Measurements from ENCODE around the gene ACP7. TPM values are rescaled to one million over a fixed set of nuclear protein-coding genes. Genes with fewer than 3 reads are reported as not detected.

ACP7 gene
- total RNA-seq, 4 donors from 2014 or later, result not detected

GRCh38 chr19:39145180-39145953, 61.2 kb downstream of the ACP7 start:
- TF ChIP-seq CTCF (IDR thresholded peaks at IDR 0.05), result no peak
- ATAC-seq (ENCODE audit: low FRiP score) (peak; percentile 78), DNase-seq (ENCODE audit: low spot score) (no peak)

GRCh38 chr19:39146091-39146490, 61.9 kb downstream of the ACP7 start:
- no peak for TF ChIP-seq CTCF (IDR thresholded peaks at IDR 0.05)
- DNase-seq (ENCODE audit: low spot score) (no peak), ATAC-seq (ENCODE audit: low FRiP score) (no peak)

GRCh38 chr19:39146686-39147450, 62.7 kb downstream of the ACP7 start:
- ATAC-seq (ENCODE audit: low FRiP score) (no peak), DNase-seq (ENCODE audit: low spot score) (no peak)
- TF ChIP-seq CTCF (IDR thresholded peaks at IDR 0.05), result no peak

DNA sequence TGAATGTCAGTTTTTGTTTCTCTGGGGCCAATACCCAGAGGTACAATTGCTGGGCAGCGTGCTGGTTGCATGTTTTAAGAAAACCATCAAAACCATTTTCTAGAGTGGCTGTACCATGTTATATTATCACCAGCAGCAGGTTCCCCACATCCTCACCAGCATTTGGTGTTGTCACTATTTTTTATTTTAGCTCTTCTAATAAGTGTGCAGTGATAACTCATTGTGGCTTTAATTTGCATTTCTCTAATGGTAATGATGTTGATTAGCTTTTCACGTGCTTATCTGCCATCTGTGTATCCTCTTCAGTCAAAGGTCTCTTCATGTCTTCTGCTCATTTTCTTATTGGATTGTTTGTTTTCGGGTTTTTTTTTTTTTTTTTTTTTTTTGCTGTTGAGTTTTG, 63.3 kb downstream of the ACP7 start:
- no peak for ATAC-seq (ENCODE audit: low FRiP score)
- DNase-seq (ENCODE audit: low spot score), result no peak
- no peak for TF ChIP-seq CTCF (IDR thresholded peaks at IDR 0.05)

- ATAC-seq (ENCODE audit: low FRiP score) (no peak), DNase-seq (ENCODE audit: low spot score) (no peak)
- no peak for TF ChIP-seq CTCF (IDR thresholded peaks at IDR 0.05)
Observed at GRCh38 chr19:39148939-39149529, 64.9 kb downstream of the ACP7 start.

DNA sequence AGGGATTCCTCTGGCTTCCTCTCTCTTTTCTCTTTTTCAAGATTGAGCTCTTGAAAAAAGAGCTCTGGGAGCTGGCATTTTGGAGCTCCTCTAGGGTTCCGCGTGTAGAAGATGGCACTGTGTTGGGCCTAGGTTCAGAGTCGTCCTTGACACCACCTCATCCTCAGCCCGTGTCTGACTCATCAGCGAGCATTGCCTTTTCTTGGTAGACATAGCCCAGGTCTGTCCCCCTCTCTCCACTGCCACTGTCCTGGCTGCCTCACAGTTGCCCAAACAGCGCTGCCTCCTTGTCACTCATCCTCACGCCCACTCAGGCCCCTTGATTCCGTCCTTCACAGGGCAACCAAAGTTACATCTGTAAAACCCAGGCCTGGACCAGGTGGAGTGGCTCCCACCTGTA, 66.1 kb downstream of the ACP7 start:
- TF ChIP-seq CTCF (IDR thresholded peaks at IDR 0.05), result no peak
- DNase-seq (ENCODE audit: low spot score) (no peak), ATAC-seq (ENCODE audit: low FRiP score) (no peak)
